ENCODE measurements around the gene OTOS. TPM values are rescaled to one million over a fixed set of nuclear protein-coding genes. Genes with fewer than 3 reads are reported as not detected.

The OTOS gene
- total RNA-seq, 1 experiment from 2014 or later, result not detected

DNA sequence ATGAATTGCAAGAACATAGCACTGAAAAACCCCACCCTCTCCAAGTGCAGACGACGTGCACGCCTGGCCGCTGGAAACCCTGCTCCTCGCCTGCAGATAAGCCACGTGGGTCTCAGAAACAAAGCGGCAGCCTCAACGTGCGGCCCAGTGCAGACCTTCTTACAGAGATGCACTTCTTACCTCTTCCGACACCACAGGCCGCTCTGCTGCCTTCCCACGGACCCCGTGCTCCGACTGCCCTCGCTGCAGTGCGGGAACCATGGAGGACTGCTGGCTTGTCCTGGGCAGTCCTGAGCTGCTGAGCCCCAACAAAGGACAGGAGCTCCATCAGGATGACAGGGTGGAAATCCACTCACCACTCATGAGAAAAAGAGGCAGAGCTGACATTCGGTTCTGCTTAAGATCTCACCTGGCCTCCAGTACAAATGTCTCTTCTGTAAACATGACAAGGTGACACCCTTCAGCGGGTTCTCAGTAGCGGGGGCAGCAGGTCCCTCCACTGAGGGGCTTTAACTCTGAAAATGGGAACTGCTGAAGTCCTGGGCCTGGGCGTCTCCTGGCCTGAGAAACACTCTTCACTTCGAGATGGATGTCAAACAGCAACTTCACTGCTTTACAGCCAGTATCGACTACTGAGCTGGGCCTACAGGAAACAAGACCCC lies 10.6 kb downstream of the OTOS start (continued):
- TF ChIP-seq, protein P1, sequence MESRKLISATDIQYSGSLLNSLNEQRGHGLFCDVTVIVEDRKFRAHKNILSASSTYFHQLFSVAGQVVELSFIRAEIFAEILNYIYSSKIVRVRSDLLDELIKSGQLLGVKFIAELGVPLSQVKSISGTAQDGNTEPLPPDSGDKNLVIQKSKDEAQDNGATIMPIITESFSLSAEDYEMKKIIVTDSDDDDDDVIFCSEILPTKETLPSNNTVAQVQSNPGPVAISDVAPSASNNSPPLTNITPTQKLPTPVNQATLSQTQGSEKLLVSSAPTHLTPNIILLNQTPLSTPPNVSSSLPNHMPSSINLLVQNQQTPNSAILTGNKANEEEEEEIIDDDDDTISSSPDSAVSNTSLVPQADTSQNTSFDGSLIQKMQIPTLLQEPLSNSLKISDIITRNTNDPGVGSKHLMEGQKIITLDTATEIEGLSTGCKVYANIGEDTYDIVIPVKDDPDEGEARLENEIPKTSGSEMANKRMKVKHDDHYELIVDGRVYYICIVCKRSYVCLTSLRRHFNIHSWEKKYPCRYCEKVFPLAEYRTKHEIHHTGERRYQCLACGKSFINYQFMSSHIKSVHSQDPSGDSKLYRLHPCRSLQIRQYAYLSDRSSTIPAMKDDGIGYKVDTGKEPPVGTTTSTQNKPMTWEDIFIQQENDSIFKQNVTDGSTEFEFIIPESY (IDR thresholded peaks at IDR 0.05; ENCODE audit: extremely low read depth, insufficient replicate concordance, low read length), result no peak
- TF ChIP-seq, protein P2, sequence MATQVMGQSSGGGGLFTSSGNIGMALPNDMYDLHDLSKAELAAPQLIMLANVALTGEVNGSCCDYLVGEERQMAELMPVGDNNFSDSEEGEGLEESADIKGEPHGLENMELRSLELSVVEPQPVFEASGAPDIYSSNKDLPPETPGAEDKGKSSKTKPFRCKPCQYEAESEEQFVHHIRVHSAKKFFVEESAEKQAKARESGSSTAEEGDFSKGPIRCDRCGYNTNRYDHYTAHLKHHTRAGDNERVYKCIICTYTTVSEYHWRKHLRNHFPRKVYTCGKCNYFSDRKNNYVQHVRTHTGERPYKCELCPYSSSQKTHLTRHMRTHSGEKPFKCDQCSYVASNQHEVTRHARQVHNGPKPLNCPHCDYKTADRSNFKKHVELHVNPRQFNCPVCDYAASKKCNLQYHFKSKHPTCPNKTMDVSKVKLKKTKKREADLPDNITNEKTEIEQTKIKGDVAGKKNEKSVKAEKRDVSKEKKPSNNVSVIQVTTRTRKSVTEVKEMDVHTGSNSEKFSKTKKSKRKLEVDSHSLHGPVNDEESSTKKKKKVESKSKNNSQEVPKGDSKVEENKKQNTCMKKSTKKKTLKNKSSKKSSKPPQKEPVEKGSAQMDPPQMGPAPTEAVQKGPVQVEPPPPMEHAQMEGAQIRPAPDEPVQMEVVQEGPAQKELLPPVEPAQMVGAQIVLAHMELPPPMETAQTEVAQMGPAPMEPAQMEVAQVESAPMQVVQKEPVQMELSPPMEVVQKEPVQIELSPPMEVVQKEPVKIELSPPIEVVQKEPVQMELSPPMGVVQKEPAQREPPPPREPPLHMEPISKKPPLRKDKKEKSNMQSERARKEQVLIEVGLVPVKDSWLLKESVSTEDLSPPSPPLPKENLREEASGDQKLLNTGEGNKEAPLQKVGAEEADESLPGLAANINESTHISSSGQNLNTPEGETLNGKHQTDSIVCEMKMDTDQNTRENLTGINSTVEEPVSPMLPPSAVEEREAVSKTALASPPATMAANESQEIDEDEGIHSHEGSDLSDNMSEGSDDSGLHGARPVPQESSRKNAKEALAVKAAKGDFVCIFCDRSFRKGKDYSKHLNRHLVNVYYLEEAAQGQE (IDR thresholded peaks at IDR 0.05; ENCODE audit: low read depth), result no peak

DNA sequence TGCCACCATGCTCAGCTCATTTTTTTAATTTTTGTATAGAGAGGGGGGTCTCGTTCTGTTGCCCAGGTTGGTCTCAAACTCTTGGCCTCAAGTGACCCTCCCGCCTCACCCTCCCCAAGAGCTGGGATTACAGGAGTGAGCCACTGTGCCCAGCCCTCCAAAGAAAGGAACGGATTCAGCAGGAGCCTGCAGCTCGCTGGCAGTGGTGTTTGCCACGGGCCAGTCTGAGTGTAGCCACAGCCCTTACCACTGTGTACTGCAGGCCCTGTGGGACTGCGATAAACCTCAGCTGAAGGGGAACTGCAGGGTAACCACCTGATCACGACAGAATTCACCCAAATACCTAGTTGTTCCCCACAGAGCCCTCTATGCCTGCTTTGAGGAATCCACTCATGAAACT lies 11.1 kb downstream of the OTOS start:
- Histone ChIP-seq H3K9me3 (ENCODE audit: control insufficient read depth in 1 of 2, insufficient read depth in 1 of 2, low read depth in 1 of 2, low read length in 2 of 2) (no peaks in the 10 kb centered on the region), H3K4me2 (ENCODE audit: low read length) (no peak overlapping the region), H4K20me1 (ENCODE audit: insufficient read depth) (no peaks in the 10 kb centered on the region), H3K36me3 (ENCODE audit: control insufficient read depth in 1 of 2, insufficient read depth in 2 of 2, low read length in 2 of 2) (peaks cover 32 to 36% of the 10 kb centered on the region in 2 experiments; a peak in 3 of 4 replicates), H3K79me2 (ENCODE audit: insufficient read depth, low read length) (peaks cover 13% of the 10 kb centered on the region), H3K4me1 (ENCODE audit: control insufficient read depth in 1 of 2, insufficient read depth in 2 of 2, low read length in 2 of 2) (no peaks in the 10 kb centered on the region; a peak in 1 of 4 replicates), H3K9ac (ENCODE audit: low read length) (no peak overlapping the region), H3K27me3 (ENCODE audit: insufficient read depth, low read length) (no peaks in the 10 kb centered on the region), H3K9me2 (ENCODE audit: insufficient read depth) (no peaks in the 10 kb centered on the region), H3K27ac (ENCODE audit: low read depth, low read length) (no peak overlapping the region), H2AFZ (ENCODE audit: low read depth, low read length, poor library complexity, severe bottlenecking) (no peak overlapping the region), H3K4me3 (replicated peaks in 1 of 2; ENCODE audit: low read depth in 1 of 2, low read length in 2 of 2) (no peak overlapping the region)
- BruUV-seq (replicated peaks), result no TSS peak
- ATAC-seq (no peak), DNase-seq (ENCODE audit: low read depth, low spot score) (no peak)
- intact Hi-C loops (cut with micrococcal nuclease), result no loop called here
- POLR2A ChIA-PET, result no interaction called here
- RAD21 ChIA-PET (ENCODE audit: low non-redundant PET in 1 of 2, low total read pairs in 2 of 2, uncharacterized antibody in 2 of 2, unreplicated experiment in 2 of 2), result no interaction called here
- CTCF ChIA-PET, result no interaction called here
- TF ChIP-seq, protein P2 (IDR thresholded peaks at IDR 0.05; ENCODE audit: low read depth), result no peak
- TF ChIP-seq POLR2A (IDR thresholded peaks at IDR 0.05; ENCODE audit: borderline replicate concordance, extremely low read depth, insufficient read depth, insufficient read length) (no peak), ZFX (IDR thresholded peaks at IDR 0.05) (no peak), RAD21 (IDR thresholded peaks at IDR 0.05; ENCODE audit: low read depth) (no peak), YY1 (IDR thresholded peaks at IDR 0.05; ENCODE audit: extremely low read depth, insufficient replicate concordance, low read depth, low read length) (no peak), POLR2AphosphoS5 (IDR thresholded peaks at IDR 0.05; ENCODE audit: low read depth, low read length) (no peak), FOSL1 (IDR thresholded peaks at IDR 0.05; ENCODE audit: low read depth) (no peak), EGR1 (IDR thresholded peaks at IDR 0.05; ENCODE audit: low read depth) (no peak), JUND (IDR thresholded peaks at IDR 0.05) (no peak), SRF (IDR thresholded peaks at IDR 0.05; ENCODE audit: low read depth) (no peak)
- TF ChIP-seq, protein P1 (IDR thresholded peaks at IDR 0.05; ENCODE audit: extremely low read depth, insufficient replicate concordance, low read length), result no peak
- TF ChIP-seq, protein P3, sequence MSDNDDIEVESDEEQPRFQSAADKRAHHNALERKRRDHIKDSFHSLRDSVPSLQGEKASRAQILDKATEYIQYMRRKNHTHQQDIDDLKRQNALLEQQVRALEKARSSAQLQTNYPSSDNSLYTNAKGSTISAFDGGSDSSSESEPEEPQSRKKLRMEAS (IDR thresholded peaks at IDR 0.05), result no peak

Data from HCT116 (cell line).